H1 (cell line): ENCODE measurements around the gene RAD51B. TPM values are rescaled to one million over a fixed set of nuclear protein-coding genes. Genes with fewer than 3 reads are reported as not detected.

Experiments used
- CTCF ChIA-PET: fragments of 300-600 bp; sonication (Branson Sonifier 250); formaldehyde crosslinking; loops from one replicate; lab custom pipeline; 2021; ENCODE audit not compliant: partially characterized antibody; lab: Charles Lee
- POLR2A ChIA-PET: fragments of 300-600 bp; sonication (Branson Sonifier 250); formaldehyde crosslinking; loops from one replicate; lab custom pipeline; 2021; ENCODE audit warnings: inconsistent platforms; ENCODE audit not compliant: partially characterized antibody; lab: Charles Lee
- DNase-seq, 2 experiments: peaks; one replicate each; pipeline versions ENCODE4 v3.0.0 to v3.0.0-alpha.2; 2010 to 2022; ENCODE audit warnings: low spot score in 2 of 2, low read depth in 1 of 2, mixed read lengths in 1 of 2
- FAIRE-seq: peaks from 2 replicates; lab custom pipeline; 2011; peaks lifted over from hg19 to GRCh38; lab: Jason Lieb, UNC
- H2AFZ ChIP-seq: 2 replicates; pipeline ENCODE4 v1.8.1; 2012; ENCODE audit warnings: low read length, inconsistent platforms
- H2AK5ac ChIP-seq: 2 replicates; pipeline ENCODE4 v1.6.1; 2013; ENCODE audit warnings: low read depth, low read length
- H2BK120ac ChIP-seq: replicated peaks from 2 replicates; pipeline ENCODE3; 2013; ENCODE audit warnings: low read depth, low read length, inconsistent platforms
- H2BK12ac ChIP-seq: 2 replicates; pipeline ENCODE4 v1.6.1; 2013; ENCODE audit warnings: low read depth, low read length
- H2BK15ac ChIP-seq: 2 replicates; pipeline ENCODE4 v1.6.1; 2013; ENCODE audit warnings: low read length
- H2BK20ac ChIP-seq: 2 replicates; pipeline ENCODE4 v1.6.1; 2013; ENCODE audit warnings: low read length
- H2BK5ac ChIP-seq: 2 replicates; pipeline ENCODE4 v1.6.1; 2013; ENCODE audit warnings: low read depth, low read length
- H3K14ac ChIP-seq: 2 replicates; pipeline ENCODE4 v1.6.1; 2013; ENCODE audit warnings: inconsistent platforms; ENCODE audit not compliant: insufficient read length
- H3K18ac ChIP-seq: 2 replicates; pipeline ENCODE4 v1.6.1; 2013; ENCODE audit warnings: low read length; ENCODE audit errors: extremely low read depth
- H3K23ac ChIP-seq: 2 replicates; pipeline ENCODE4 v1.6.1; 2013; ENCODE audit warnings: inconsistent platforms; ENCODE audit not compliant: insufficient read length
- H3K23me2 ChIP-seq: 2 replicates; pipeline ENCODE4 v1.6.1; 2013; ENCODE audit warnings: low read depth, low read length
- H3K27ac ChIP-seq: 2 replicates; pipeline ENCODE4 v1.6.1; 2011; ENCODE audit warnings: low read depth, low read length, inconsistent platforms
- H3K27me3 ChIP-seq, 4 experiments: replicated peaks in 1 of 4; 1 replicate in 1 of 4; 2 replicates in 3 of 4; pipeline versions ENCODE4 v1.6.1 to v1.8.1; 2011 to 2013; ENCODE audit warnings: low read length in 3 of 4, mild to moderate bottlenecking in 3 of 4, inconsistent platforms in 2 of 4, mixed read lengths in 2 of 4, moderate library complexity in 1 of 4; ENCODE audit not compliant: control insufficient read depth in 3 of 4, insufficient read depth in 3 of 4; ENCODE audit errors: extremely low read depth in 1 of 4
- H3K36me3 ChIP-seq, 4 experiments: 2 replicates each; pipeline versions ENCODE4 v1.6.1 to v1.8.1; 2011 to 2013; ENCODE audit warnings: mild to moderate bottlenecking in 4 of 4, low read length in 3 of 4, moderate library complexity in 2 of 4, control low read depth in 1 of 4, inconsistent platforms in 1 of 4; ENCODE audit not compliant: insufficient read depth in 4 of 4, control insufficient read depth in 2 of 4
- H3K4ac ChIP-seq: replicated peaks from 2 replicates; pipeline ENCODE3; 2013; ENCODE audit warnings: low read length, low read depth, mixed read lengths, inconsistent platforms; ENCODE audit not compliant: insufficient read length
- H3K4me1 ChIP-seq, 4 experiments: replicated peaks in 1 of 4; 1 replicate in 1 of 4; 2 replicates in 3 of 4; pipeline versions ENCODE4 v1.6.1 to v1.8.1; 2011 to 2013; ENCODE audit warnings: low read length in 3 of 4, inconsistent platforms in 2 of 4, mixed read lengths in 1 of 4; ENCODE audit not compliant: insufficient read depth in 4 of 4, control insufficient read depth in 3 of 4
- H3K4me2 ChIP-seq, 2 experiments: 2 replicates each; pipeline versions ENCODE4 v1.6.1 to v1.8.1; 2011 to 2013; ENCODE audit warnings: low read depth in 2 of 2, low read length in 2 of 2, control low read depth in 1 of 2, inconsistent platforms in 1 of 2, mild to moderate bottlenecking in 1 of 2; ENCODE audit not compliant: insufficient read depth in 1 of 2
- H3K4me3 ChIP-seq, 4 experiments: fragments of 200-600, 300-600 bp in 1 of 4; sonication (generic), shearing (Covaris generic), sonication (Bioruptor Twin) in 1 of 4; 2 replicates each; pipeline versions ENCODE4 v1.5.1 to v1.8.1; 2011 to 2016; ENCODE audit warnings: low read length in 4 of 4, low read depth in 3 of 4, control low read depth in 2 of 4, inconsistent platforms in 2 of 4, mild to moderate bottlenecking in 2 of 4, mixed read lengths in 1 of 4, moderate library complexity in 1 of 4; ENCODE audit not compliant: insufficient read depth in 2 of 4; ENCODE audit errors: extremely low read depth in 1 of 4
- H3K56ac ChIP-seq: replicated peaks from 2 replicates; pipeline ENCODE3; 2013; ENCODE audit warnings: low read depth, mild to moderate bottlenecking, mixed read lengths, low read length, inconsistent platforms; ENCODE audit not compliant: insufficient read length
- H3K79me1 ChIP-seq: 2 replicates; pipeline ENCODE4 v1.6.1; 2013; ENCODE audit warnings: low read depth, low read length, control low read depth
- H3K79me2 ChIP-seq, 2 experiments: 2 replicates each; pipeline versions ENCODE4 v1.6.1 to v1.8.1; 2012 to 2013; ENCODE audit warnings: low read length in 2 of 2, mild to moderate bottlenecking in 2 of 2, inconsistent platforms in 1 of 2; ENCODE audit not compliant: insufficient read depth in 2 of 2, control insufficient read depth in 1 of 2
- H3K9ac ChIP-seq, 4 experiments: replicated peaks in 1 of 4; 1 replicate in 1 of 4; 2 replicates in 3 of 4; pipeline versions ENCODE4 v1.6.1 to v1.8.1; 2011 to 2013; ENCODE audit warnings: low read depth in 3 of 4, low read length in 3 of 4, control low read depth in 2 of 4, mild to moderate bottlenecking in 2 of 4, moderate library complexity in 2 of 4, inconsistent platforms in 1 of 4; ENCODE audit errors: extremely low read depth in 1 of 4
- H3K9me3 ChIP-seq, 2 experiments: 2 replicates each; pipeline versions ENCODE4 v1.6.1 to v1.8.1; 2012 to 2013; ENCODE audit warnings: mild to moderate bottlenecking in 2 of 2, moderate library complexity in 2 of 2, control low read depth in 1 of 2, inconsistent platforms in 1 of 2, low read depth in 1 of 2, low read length in 1 of 2, mixed read lengths in 1 of 2; ENCODE audit not compliant: insufficient read depth in 2 of 2
- H4K20me1 ChIP-seq, 2 experiments: replicated peaks in 1 of 2; 2 replicates each; pipeline versions ENCODE3 to v1.8.1; 2011 to 2013; ENCODE audit warnings: inconsistent platforms in 2 of 2, low read length in 2 of 2, mild to moderate bottlenecking in 1 of 2; ENCODE audit not compliant: insufficient read depth in 2 of 2, control insufficient read depth in 1 of 2
- H4K5ac ChIP-seq: 2 replicates; pipeline ENCODE4 v1.6.1; 2013; ENCODE audit warnings: low read length, low read depth, mixed read lengths, inconsistent platforms; ENCODE audit not compliant: insufficient read length
- H4K8ac ChIP-seq: 2 replicates; pipeline ENCODE4 v1.8.0; 2013; ENCODE audit warnings: mild to moderate bottlenecking, moderate library complexity, low read length, inconsistent platforms; ENCODE audit not compliant: insufficient read depth; ENCODE audit errors: extremely low read depth
- H4K91ac ChIP-seq: replicated peaks from 2 replicates; pipeline ENCODE3; 2013; ENCODE audit warnings: low read length, mixed read lengths, inconsistent platforms; ENCODE audit not compliant: insufficient read length
- WGBS, 2 experiments: shearing (Covaris generic) in 1 of 2; methylation state at CpG; one replicate each; pipeline versions ENCODE4 v1.1.6 to v1.1.7; 2013 to 2015; ENCODE audit warnings: low lambda C conversion rate in 2 of 2, mixed read lengths in 2 of 2, inconsistent platforms in 1 of 2, low coverage in 1 of 2, missing lambda C conversion rate in 1 of 2; ENCODE audit not compliant: insufficient replicate concordance in 2 of 2, insufficient coverage in 1 of 2, insufficient read length in 1 of 2; ENCODE audit errors: extremely low coverage in 1 of 2, missing lambda C conversion rate in 1 of 2; 5-methylcytosine and 5-hydroxymethylcytosine counted together
- polyA plus RNA-seq, 7 experiments: library from polyadenylated mRNA; depleted of rRNA in 3 of 7; stranded (reverse) in 5 of 7; unstranded in 2 of 7; fragments of >200 nt in 5 of 7; fragments of 200-250 nt in 2 of 7; gene quantifications; 1 replicate in 5 of 7; 2 replicates in 1 of 7; 4 replicates in 1 of 7; pipeline versions ENCODE4 v1.2.1 to v1.2.3, GENCODE V29; 2011 to 2013; ENCODE audit warnings: missing spikeins in 2 of 7, mixed read lengths in 2 of 7
- total RNA-seq: library from RNA; stranded (reverse); fragmentation: NEBNext Ultra II Directional; extraction: Animal tissue kit (Norgen Biotek cat#: 25700); gene quantifications from 2 replicates; pipeline ENCODE4 v1.2.1, GENCODE V29; 2021

The RAD51B gene
- total and polyA plus RNA-seq, 2 of the 8 experiments (the other 6 are each of a cell fraction or from before 2014, with no cell fraction given) = 3.9 to 14.9 TPM

DNA sequence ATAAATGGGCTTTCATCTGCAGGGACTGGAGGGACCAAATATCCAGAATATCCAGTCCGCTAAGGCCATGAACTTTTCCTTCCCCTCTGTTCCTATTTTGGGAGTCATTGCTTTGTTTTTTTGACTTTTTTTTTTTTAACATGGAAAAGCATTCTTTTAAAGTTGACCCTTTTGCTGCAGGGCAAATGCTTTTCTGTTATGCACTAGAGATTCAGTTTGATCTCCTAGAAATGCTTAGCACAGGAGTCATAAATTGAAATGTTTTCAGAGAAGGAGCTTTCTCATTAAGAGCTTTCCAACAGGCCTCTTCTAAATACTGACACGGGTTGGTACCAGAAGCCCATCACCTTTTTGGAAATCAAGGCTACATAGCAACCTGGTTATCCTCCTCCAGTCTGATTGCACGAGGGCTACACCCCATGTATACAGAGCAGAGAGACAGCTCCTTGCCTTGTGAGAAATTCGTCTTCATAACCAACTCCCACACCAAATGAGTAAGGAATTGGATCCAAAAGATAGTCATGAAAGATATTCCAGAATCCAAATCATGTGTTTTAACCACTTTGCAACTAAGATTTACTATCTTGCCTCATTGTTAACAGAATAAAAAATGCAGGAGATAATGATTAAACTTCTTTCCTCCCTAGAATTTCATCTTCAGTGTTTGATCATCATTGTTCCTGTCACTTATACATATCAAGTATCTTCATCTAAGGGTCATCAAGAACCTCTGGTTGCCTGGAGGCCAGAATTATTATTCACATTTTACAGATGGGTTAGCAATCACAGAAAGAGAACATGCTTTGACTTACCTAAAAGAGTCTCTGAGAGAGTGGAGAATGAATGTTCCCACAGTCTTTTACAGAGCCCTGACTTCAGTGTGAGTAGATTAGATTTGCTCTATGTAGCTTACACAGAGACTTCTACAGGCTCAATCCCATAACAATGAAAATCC, 583.9 kb downstream of the RAD51B start:
- Histone ChIP-seq H3K4ac (no peak overlapping the region), H4K91ac (no peak overlapping the region), H2BK12ac (no peak overlapping the region), H4K8ac (no peak overlapping the region), H3K23ac (no peak overlapping the region), H3K79me2 (no peaks in the 10 kb centered on the region), H3K9me3 (no peaks in the 10 kb centered on the region), H3K14ac (no peak overlapping the region), H3K36me3 (no peaks in the 10 kb centered on the region), H2BK120ac (no peak overlapping the region), H3K56ac (no peak overlapping the region), H3K9ac (no peak overlapping the region), H3K27ac (no peak overlapping the region), H2BK20ac (no peak overlapping the region), H2BK15ac (no peak overlapping the region), H3K79me1 (no peaks in the 10 kb centered on the region), H3K4me2 (no peak overlapping the region), H4K20me1 (no peaks in the 10 kb centered on the region), H2AK5ac (no peak overlapping the region), H4K5ac (no peak overlapping the region), H2AFZ (no peak overlapping the region), H2BK5ac (no peak overlapping the region), H3K4me1 (peaks cover 0 to 8% (median 2%) of the 10 kb centered on the region in 4 experiments; a peak in 2 of 7 replicates), H3K27me3 (peaks cover 0 to 1% (median 0%) of the 10 kb centered on the region in 4 experiments; a peak in 1 of 7 replicates), H3K18ac (no peak overlapping the region), H3K4me3 (no peak overlapping the region), H3K23me2 (no peaks in the 10 kb centered on the region; the same call in none of the 2 replicates)
- ChIA-PET CTCF (interaction anchor here (0.8 to 1.7 kb wide), 2 partner anchors 9 to 28 kb away, joined by 3 to 5 read pairs; no protein-coding TSS in a partner anchor), POLR2A (no interaction called here)
- 91% methylated on average over 4 of the region's 4 CpGs; no CpG with 5 or more reads in 1 of the 2 experiments for WGBS, 2 experiments
- FAIRE-seq (no peak), DNase-seq (no peak)
